22Rv1 (cell line): ENCODE measurements around the gene GOLGA7B.

Experiments
- H3K27ac ChIP-seq: fragments of 450-650 bp; 2 replicates; pipeline ENCODE4 v1.5.1; 2017
- CTCF ChIP-seq: fragments of 450-650 bp; IDR thresholded peaks from 2 replicates; pipeline ENCODE4 v1.5.1; 2017; ENCODE audit warnings: mild to moderate bottlenecking
- ZFX ChIP-seq: fragments of 450-650 bp; IDR thresholded peaks from 2 replicates; pipeline ENCODE4 v1.6.1; 2017; ENCODE audit warnings: antibody characterized with exemption, borderline replicate concordance

Gene GOLGA7B

GRCh38 chr10:97822261-97822687 is 27.4 kb upstream of the GOLGA7B start:
- TF ChIP-seq ZFX = no peak
- no peak for TF ChIP-seq CTCF
- H3K27ac ChIP-seq = no peak overlapping the region

- TF ChIP-seq CTCF (no peak), ZFX (no peak)
- H3K27ac ChIP-seq = no peak overlapping the region
Observed at GRCh38 chr10:97823734-97824133, 25.9 kb upstream of the GOLGA7B start.

DNA sequence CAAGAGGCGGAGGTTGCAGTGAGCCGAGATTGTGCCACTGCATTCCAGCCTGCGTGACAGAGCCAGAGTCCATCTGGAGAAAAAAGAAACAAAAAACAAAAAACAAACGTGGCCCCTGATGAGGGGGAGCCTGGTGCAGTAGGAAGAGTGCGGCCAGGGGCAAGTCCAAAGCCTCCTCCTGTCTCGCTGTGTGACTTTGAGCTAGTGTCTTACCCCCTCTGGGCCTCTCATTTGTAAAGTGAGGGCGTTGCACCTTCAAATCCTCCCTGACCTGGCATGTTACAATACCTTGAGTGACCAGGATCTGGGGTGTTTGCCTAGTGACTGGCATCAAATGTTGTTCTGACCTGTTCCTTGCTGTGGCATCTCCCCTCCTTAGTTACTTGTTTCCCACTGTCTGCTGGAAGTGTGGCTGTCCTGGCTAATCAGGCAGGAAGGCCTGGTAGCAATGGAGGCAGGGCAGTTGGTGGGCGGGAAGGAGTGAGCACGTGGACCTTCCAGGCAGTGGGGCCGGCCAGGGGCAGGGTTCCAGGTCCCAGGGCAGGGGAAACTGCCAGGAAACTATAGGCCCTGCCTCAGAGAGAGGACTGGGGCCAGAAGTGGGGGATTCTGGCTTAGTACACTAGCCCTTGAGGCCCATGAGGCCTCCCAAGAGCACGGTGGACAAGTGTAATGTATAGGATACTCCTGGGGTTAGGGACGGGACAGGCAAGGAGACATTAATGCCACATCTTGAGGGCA is 24.5 kb upstream of the GOLGA7B start:
- TF ChIP-seq ZFX (no peak), CTCF (no peak)
- H3K27ac ChIP-seq = no peak overlapping the region

- no peak for TF ChIP-seq CTCF
- no peak for TF ChIP-seq ZFX
- no peak overlapping the region for H3K27ac ChIP-seq
Observed at GRCh38 chr10:97826892-97827291, 22.8 kb upstream of the GOLGA7B start.

- TF ChIP-seq CTCF (no peak), ZFX (no peak)
- H3K27ac ChIP-seq = no peak overlapping the region
Observed at GRCh38 chr10:97827702-97828291, 21.8 kb upstream of the GOLGA7B start.

DNA sequence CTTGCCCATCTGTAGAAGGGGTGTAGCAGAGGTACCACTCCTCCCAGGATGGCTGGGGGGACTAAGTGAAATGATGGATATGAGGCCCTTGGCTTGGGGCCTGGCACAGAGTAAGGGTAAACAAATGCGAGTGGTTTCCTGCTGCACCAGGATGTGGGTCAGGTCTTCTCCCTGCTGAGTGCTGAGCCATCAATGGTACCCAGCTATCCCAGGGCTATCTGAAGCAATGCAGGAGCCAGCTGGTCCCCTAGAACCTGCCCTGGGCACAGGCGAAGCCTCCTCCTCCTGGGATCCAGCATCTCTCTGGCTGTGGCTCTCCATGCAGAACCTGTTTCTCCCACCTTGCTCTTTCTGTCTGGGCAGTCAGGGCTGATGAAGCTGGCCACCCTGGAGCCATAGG is 20.9 kb upstream of the GOLGA7B start:
- no peak overlapping the region for H3K27ac ChIP-seq
- no peak for TF ChIP-seq CTCF
- TF ChIP-seq ZFX = no peak

- no peak overlapping the region for H3K27ac ChIP-seq
- no peak for TF ChIP-seq CTCF
- no peak for TF ChIP-seq ZFX
Observed at GRCh38 chr10:97830064-97830463, 19.6 kb upstream of the GOLGA7B start.
